WERI-Rb-1 (cell line): ENCODE data around the gene ANKRD6.

Experiments
- DNase-seq: peaks from one replicate; pipeline ENCODE4 v3.0.0-alpha.2; 2020
- H3K27ac ChIP-seq: fragments of 250-450 bp; sonication (Bioruptor Pico); 2 replicates; pipeline ENCODE4 v1.5.1; 2020; ENCODE audit warnings: mild to moderate bottlenecking, moderate library complexity
- H3K27me3 ChIP-seq: fragments of 250-450 bp; sonication (Bioruptor Pico); 2 replicates; pipeline ENCODE4 v1.5.1; 2021; ENCODE audit warnings: mild to moderate bottlenecking, low read depth, moderate library complexity; ENCODE audit not compliant: insufficient read depth, severe bottlenecking
- H3K36me3 ChIP-seq: fragments of 250-450 bp; sonication (Bioruptor Pico); 2 replicates; pipeline ENCODE4 v1.5.1; 2020; ENCODE audit warnings: mild to moderate bottlenecking, moderate library complexity
- H3K4me3 ChIP-seq: 2 replicates; pipeline ENCODE4 v1.5.1; 2011; ENCODE audit warnings: low read depth, mild to moderate bottlenecking, control low read depth, low read length
- H3K9me3 ChIP-seq: fragments of 250-450 bp; sonication (Bioruptor Pico); 2 replicates; pipeline ENCODE4 v1.5.1; 2021; ENCODE audit warnings: mild to moderate bottlenecking, moderate library complexity; ENCODE audit not compliant: severe bottlenecking
- TF ChIP-seq, protein P1 (sequence below): IDR thresholded peaks from 2 replicates; pipeline ENCODE4 v1.5.1; 2011; ENCODE audit warnings: low read depth, mild to moderate bottlenecking, control low read depth, inconsistent platforms, low read length

ANKRD6 gene

DNA sequence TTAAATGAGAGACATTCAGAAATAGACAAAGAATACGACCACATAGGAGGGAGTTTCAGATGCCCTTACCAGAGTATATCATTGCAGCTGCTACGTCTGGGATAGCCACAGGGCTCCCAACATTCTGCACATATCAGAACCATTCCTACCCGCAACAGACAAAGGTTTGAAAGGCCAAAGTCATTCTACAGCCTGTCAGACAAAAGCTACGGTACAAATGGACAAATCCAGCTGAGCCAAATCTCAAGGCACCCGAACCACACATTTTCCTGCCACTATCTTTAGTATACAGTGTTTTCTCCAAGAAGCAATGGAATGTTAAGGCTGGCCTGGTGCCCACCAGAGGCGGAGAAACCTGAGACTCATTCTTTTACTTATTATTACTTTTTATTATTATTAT lies 236.1 kb downstream of the ANKRD6 start:
- TF ChIP-seq, protein P1, sequence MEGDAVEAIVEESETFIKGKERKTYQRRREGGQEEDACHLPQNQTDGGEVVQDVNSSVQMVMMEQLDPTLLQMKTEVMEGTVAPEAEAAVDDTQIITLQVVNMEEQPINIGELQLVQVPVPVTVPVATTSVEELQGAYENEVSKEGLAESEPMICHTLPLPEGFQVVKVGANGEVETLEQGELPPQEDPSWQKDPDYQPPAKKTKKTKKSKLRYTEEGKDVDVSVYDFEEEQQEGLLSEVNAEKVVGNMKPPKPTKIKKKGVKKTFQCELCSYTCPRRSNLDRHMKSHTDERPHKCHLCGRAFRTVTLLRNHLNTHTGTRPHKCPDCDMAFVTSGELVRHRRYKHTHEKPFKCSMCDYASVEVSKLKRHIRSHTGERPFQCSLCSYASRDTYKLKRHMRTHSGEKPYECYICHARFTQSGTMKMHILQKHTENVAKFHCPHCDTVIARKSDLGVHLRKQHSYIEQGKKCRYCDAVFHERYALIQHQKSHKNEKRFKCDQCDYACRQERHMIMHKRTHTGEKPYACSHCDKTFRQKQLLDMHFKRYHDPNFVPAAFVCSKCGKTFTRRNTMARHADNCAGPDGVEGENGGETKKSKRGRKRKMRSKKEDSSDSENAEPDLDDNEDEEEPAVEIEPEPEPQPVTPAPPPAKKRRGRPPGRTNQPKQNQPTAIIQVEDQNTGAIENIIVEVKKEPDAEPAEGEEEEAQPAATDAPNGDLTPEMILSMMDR: no peak
- peaks cover 44% of the 10 kb centered on the region for H3K36me3 ChIP-seq
- DNase-seq: no peak
- H3K27me3 ChIP-seq: no peaks in the 10 kb centered on the region
- H3K4me3 ChIP-seq: no peak overlapping the region
- H3K9me3 ChIP-seq: no peaks in the 10 kb centered on the region
- H3K27ac ChIP-seq: no peak overlapping the region

DNA sequence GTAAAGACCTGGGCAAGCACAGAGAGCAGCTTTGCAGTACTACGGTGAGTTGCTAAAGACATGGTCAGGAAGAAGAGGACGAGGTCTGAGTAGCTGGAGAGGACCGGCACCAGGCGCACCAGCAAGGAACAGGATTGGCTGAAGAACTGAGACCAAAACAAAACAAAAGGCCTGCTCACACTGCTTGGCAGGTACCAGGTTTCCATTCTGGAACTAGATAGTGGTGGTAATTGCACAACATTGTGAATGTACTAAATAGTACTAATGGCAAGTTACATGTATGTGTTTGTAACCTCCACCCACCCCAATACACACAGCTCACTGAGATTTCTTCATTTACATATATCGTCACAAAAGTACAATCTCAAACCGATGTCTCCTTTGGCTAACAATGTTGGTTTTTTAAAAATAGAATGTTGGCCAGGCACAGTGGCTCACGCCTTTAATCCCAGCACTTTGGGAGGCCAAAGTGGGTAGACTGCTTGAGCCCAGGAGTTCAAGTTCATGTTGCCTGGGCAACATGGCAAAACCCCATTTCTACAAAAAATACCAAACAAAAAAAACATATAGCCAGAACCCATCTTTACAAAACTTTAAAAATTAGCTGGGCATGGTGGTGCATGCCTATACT lies 238.1 kb downstream of the ANKRD6 start:
- Histone ChIP-seq H3K4me3 (no peak overlapping the region), H3K36me3 (peaks cover 58% of the 10 kb centered on the region), H3K27ac (no peak overlapping the region), H3K27me3 (no peaks in the 10 kb centered on the region), H3K9me3 (no peaks in the 10 kb centered on the region)
- TF ChIP-seq, protein P1: no peak
- no peak for DNase-seq

DNA sequence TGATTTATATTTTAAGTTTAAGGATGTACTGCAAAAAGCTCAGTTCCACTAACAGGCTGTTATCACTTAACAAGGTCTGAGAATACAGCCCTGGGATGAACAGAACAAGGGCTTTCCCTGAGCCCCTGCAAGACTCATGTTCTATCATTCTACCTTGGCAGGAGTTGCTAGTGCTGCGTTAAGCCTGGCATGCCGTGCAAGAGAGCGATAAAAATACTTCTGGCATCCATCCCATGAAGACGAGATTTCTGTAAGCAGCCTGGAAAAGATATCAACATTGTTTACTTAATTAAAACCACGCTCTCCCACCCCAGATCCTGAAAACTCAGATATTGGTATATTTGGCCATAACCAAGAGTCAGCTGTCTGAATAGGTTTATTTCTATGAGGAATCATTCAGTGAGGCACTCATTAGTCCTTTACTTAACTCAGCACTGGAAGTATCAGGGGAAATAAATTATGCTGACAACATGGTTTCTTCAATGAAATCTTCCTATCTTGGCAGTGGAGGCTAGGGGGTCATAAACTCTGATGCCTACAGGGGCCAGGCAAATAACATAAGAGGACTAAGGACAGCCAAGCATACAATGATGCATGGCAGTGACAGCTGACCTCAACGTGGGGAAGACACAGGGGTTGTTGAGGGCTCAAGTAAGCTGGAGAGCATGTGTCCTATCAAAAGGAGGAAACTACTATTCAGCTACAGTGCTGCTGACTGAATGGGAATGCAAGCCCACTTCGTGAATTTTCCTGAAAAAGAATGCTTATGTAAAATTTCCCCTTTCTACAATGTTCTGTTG lies 243.2 kb downstream of the ANKRD6 start:
- no peak for DNase-seq
- H3K36me3 ChIP-seq: peaks cover 72% of the 10 kb centered on the region
- H3K27me3 ChIP-seq: no peaks in the 10 kb centered on the region
- no peak overlapping the region for H3K4me3 ChIP-seq
- TF ChIP-seq, protein P1: no peak
- H3K9me3 ChIP-seq: no peaks in the 10 kb centered on the region
- H3K27ac ChIP-seq: no peak overlapping the region

DNA sequence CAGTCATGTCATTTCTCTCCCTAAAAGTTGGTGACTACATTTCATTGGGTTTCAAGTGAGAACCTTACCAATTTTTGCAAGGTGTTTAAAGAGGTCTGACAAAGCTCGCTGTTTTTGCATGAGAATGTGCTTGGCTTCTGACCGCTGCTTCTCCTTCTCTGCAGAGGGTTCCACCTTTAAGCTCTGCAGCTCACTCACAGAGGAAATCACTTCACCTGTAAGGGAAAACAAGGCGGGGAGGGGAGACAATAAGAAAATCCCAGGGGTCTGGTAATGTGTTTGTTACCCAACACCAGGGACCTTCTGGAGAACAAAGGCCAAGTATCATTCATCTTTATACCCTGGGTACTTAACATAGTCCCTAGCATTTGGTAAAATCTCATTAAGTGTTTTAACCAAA lies 245.6 kb downstream of the ANKRD6 start:
- H3K36me3 ChIP-seq: peaks cover 79% of the 10 kb centered on the region
- H3K27ac ChIP-seq: no peak overlapping the region

DNA sequence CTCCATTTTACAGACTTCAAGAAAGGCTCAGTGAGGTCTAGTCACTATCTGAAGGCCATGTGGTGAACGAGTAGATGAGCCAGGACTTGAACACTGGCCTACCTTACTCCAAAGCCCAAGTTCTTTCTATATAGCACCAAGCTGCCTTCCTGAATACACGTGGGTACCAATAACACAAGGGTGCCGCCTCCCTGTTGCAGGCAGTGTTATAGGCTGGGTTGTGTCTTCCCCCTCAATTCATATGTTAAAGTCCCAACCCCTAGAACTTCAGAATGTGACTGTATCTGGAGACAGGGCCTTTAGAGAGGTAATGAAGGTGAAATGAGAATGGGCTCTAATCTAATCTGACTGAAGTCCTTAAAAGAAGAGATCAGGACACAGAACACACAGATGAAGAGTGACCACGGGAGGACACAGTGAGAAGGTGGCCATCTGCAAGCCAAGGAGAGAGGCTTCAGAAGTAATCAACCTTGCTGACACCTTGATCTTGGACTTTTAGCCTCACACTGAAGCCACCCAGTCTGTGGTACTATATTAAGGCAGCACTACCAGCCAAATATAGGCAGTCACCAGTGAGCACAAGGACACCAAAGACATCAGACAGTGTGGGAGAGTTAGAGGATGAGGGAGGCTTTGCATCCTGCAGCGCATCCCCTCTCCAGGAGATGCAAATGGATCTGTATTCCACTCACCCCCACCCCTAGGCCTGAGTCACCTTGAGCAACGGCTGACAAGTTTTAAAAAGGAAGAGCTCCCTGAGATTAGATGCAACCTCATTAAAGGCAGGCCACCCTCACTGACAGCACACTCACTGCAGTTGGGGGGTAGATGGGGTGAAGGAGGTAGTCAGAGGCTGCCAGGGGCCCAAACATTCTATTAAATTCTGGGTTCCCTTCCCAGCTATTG lies 246.5 kb downstream of the ANKRD6 start:
- no peak overlapping the region for H3K27ac ChIP-seq
- peaks cover 78% of the 10 kb centered on the region for H3K36me3 ChIP-seq
- TF ChIP-seq, protein P1: no peak
- H3K4me3 ChIP-seq: no peak overlapping the region
- DNase-seq: no peak
- H3K9me3 ChIP-seq: no peaks in the 10 kb centered on the region
- no peaks in the 10 kb centered on the region for H3K27me3 ChIP-seq

More for the DNA sequence above, 245.6 kb downstream of the ANKRD6 start:
- DNase-seq: no peak
- Histone ChIP-seq H3K27me3 (no peaks in the 10 kb centered on the region), H3K4me3 (no peak overlapping the region), H3K9me3 (no peaks in the 10 kb centered on the region)
- TF ChIP-seq, protein P1: no peak
